ENCODE measurements around the gene ANXA4. TPM values are rescaled to one million over a fixed set of nuclear protein-coding genes. Genes with fewer than 3 reads are reported as not detected.

ANXA4 gene
- total RNA-seq, 1 donor from 2014 or later, result 15.0 TPM

GRCh38 chr2:69774984-69775982, 33.3 kb downstream of the ANXA4 start:
- H3K27me3 ChIP-seq (ENCODE audit: control insufficient read depth, insufficient read depth, low read length), result no peaks in the 10 kb centered on the region
- TF ChIP-seq CTCF (IDR thresholded peaks at IDR 0.05; ENCODE audit: insufficient read depth, low read length, severe bottlenecking), result no peak
- peaks cover 4% of the 10 kb centered on the region for H3K36me3 ChIP-seq (ENCODE audit: control insufficient read depth, insufficient read depth, low read length)
- no peak for DNase-seq (ENCODE audit: low read depth)
- H3K4me3 ChIP-seq (ENCODE audit: low read depth, low read length), result no peak overlapping the region
- FAIRE-seq, result no peak

- no peak for FAIRE-seq
- no peak for TF ChIP-seq CTCF (IDR thresholded peaks at IDR 0.05; ENCODE audit: insufficient read depth, low read length, severe bottlenecking)
- Histone ChIP-seq H3K27me3 (ENCODE audit: control insufficient read depth, insufficient read depth, low read length) (no peaks in the 10 kb centered on the region), H3K4me3 (ENCODE audit: low read depth, low read length) (no peak overlapping the region), H3K36me3 (ENCODE audit: control insufficient read depth, insufficient read depth, low read length) (peaks cover 4% of the 10 kb centered on the region)
- DNase-seq (ENCODE audit: low read depth), result no peak
These were observed 35.2 kb downstream of the ANXA4 start for GRCh38 chr2:69776886-69777785.

GRCh38 chr2:69777786-69778105, 35.8 kb downstream of the ANXA4 start:
- TF ChIP-seq CTCF (IDR thresholded peaks at IDR 0.05; ENCODE audit: insufficient read depth, low read length, severe bottlenecking), result no peak
- no peak for DNase-seq (ENCODE audit: low read depth)
- Histone ChIP-seq H3K4me3 (ENCODE audit: low read depth, low read length) (no peak overlapping the region), H3K27me3 (ENCODE audit: control insufficient read depth, insufficient read depth, low read length) (no peaks in the 10 kb centered on the region), H3K36me3 (ENCODE audit: control insufficient read depth, insufficient read depth, low read length) (peaks cover 4% of the 10 kb centered on the region)
- no peak for FAIRE-seq

- Histone ChIP-seq H3K36me3 (ENCODE audit: control insufficient read depth, insufficient read depth, low read length) (peaks cover 4% of the 10 kb centered on the region), H3K27me3 (ENCODE audit: control insufficient read depth, insufficient read depth, low read length) (no peaks in the 10 kb centered on the region), H3K4me3 (ENCODE audit: low read depth, low read length) (no peak overlapping the region)
- DNase-seq (ENCODE audit: low read depth), result peak; percentile 93
- no peak for TF ChIP-seq CTCF (IDR thresholded peaks at IDR 0.05; ENCODE audit: insufficient read depth, low read length, severe bottlenecking)
- FAIRE-seq, result no peak
These were observed 37.5 kb downstream of the ANXA4 start for GRCh38 chr2:69779258-69780001.

- TF ChIP-seq CTCF (IDR thresholded peaks at IDR 0.05; ENCODE audit: insufficient read depth, low read length, severe bottlenecking), result no peak
- no peak for DNase-seq (ENCODE audit: low read depth)
- no peak for FAIRE-seq
- Histone ChIP-seq H3K27me3 (ENCODE audit: control insufficient read depth, insufficient read depth, low read length) (no peaks in the 10 kb centered on the region), H3K36me3 (ENCODE audit: control insufficient read depth, insufficient read depth, low read length) (peaks cover 6% of the 10 kb centered on the region), H3K4me3 (ENCODE audit: low read depth, low read length) (no peak overlapping the region)
These were observed 39.0 kb downstream of the ANXA4 start for GRCh38 chr2:69780921-69781320.
